NCI-H2107 treated with DMSO at 0.1 percent for 48 hours (cell line): Measurements from ENCODE around the gene CDC45.
"Not testable (repeated sequence)": the region's sequence is repeated elsewhere in the genome, so short reads cannot be mapped to it uniquely, and the experiment has no call there.

ENCODE experiments used
- DNase-seq: peaks from one replicate; lab custom pipeline; 2025; ENCODE audit not compliant: unreplicated experiment; lab: John Stamatoyannopoulos, UW

Gene CDC45

DNA sequence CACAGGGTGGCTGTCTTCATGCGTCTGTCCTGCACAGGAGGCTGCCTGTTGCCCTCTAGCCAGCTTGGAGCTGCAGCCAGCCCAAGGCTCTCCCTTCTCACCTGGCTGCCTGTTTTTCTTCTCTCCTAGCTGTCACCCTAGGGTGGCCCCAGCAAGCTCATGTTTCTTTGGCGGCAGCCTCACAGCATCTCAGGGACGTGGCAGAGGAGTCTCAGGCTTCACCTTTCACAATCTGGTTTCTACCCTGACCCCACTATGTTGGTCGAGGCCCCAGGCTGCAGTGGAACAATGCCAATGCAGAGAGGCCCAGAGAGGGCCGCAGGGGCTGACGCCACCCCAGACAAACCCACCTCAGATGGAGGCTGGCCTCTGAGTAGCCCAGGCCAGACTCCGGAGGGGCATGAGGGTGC lies 47.0 kb downstream of the CDC45 start:
- peak; percentile 34 for DNase-seq

DNA sequence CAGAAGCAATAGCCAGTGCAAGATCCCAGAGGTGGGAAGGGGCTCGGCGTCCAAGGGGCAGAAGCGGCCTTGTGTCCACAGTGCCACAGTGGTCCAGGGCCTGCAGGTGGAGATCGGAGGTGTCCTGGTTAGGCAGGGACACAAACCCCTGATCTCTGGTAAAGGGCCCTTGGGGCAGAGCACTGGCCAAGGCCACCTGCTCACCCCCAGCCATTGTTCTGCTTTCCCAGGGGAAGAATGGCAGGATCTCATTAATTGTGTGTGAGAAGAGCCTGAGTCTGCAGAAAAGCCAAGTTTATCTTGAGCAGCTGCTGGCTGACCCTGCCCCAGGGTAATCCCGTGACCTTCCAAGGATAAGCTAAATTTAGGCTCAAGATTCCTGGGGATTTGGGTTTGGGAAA lies 47.6 kb downstream of the CDC45 start:
- DNase-seq = no peak

DNA sequence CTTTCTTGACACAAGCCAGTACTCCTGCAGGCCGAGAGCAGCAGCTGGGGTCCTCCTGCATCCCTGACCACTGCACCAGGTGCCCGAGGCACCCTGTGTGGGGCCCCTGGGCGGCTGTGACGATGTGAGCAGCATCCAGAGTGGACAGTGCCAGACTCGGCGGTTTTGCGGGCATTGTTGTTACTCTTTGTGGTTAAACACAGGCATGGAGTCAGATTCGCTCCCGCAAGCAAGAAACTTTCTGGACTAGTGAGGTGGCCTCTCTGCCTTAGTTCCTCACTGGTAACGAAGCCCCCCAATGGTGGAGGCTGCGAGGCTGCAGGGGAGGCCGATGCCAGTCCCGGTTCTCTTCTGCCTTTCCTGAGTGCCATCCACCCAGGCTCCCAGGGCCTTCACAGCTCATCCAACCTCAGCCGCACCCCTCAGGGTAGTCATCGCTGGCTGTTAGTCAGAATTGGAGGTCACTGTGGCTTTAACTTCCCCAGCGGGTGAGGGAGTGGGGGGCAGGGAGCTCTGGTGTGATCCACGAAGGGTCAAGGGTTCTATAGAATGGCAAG lies 48.2 kb downstream of the CDC45 start:
- DNase-seq = no peak

DNA sequence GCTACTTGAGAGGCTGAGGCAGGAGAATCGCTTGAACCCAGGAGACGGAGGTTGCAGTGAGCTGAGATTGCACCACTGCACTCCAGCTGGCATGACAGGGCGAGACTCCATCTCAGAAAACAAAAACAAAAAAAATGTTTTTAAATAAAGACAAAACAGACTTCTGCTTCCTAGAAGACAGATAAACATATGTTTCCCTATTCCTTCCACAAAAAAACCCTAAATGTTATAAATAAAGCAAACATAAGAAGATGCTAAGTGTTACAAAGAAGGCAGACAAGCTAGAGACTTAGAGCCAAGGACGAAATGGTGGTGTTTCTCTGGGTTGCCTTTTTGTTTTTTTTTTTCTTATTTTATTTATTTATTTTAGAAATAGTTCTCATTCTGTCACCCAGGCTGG lies 50.1 kb downstream of the CDC45 start:
- no peak for DNase-seq

DNA sequence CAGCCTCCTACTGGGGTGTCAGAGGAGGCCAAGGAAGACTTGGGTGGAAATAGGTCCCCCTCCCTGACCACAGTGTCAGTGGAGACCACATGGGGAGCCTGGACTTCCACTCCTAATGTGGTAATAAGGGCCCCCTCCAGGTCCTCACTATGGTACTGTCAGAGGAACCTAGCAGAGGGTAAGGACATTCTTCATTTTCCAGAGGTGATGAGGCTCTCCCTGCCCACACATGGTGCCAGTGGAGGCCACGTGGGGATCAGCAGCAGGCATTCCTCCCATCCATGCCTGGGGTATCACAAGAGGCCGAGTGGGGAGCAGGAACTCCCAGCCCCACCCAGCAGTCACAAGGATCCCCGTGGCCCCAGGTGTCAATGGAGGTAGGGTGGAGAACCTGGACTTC lies 51.0 kb downstream of the CDC45 start:
- DNase-seq = no peak

DNA sequence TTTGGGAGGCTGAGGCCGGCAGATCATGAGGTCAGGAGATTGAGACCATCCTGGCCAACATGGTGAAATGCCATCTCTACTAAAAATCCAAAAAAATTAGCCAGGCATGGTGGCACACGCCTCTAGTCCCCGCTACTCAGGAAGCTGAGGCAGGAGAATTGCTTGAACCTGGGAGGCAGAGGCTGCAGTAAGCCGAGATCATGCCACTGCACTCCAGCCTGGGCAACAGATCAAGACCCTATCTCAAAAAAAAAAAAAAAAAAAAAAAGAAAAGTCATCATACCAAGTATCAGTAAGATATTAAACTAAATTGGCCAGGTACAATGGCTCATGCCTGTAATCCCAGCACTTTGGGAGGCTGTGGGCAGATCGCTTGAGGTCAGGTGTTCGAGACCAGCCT lies 51.6 kb downstream of the CDC45 start:
- not testable (repeated sequence) for DNase-seq

DNA sequence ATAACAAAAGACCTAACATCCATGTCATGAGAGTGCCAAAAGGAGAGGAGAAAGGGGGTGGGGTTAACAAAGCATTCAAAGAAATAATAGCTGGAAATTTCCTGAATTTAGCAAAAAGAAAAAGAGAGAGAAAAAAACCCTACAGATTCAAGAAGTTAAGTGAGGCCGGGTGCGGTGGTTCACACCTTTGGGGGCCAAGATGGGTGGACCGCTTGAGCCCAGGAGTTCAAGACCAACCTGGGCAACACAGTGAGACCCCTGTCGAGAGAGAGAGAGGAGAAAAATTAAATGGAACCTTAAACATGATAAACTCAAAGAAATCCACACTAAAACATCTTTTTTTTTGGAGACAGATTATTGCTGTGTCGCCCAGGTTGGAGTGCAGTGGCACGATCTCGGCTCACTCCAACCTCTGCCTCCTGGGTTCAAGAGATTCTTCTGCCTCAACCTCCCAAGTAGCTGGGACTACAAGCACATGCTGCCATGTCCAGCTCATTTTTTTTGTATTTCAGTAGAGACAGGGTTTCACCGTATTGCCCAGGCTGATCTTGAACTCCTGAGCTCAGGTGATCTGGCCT lies 53.4 kb downstream of the CDC45 start:
- DNase-seq = no peak

DNA sequence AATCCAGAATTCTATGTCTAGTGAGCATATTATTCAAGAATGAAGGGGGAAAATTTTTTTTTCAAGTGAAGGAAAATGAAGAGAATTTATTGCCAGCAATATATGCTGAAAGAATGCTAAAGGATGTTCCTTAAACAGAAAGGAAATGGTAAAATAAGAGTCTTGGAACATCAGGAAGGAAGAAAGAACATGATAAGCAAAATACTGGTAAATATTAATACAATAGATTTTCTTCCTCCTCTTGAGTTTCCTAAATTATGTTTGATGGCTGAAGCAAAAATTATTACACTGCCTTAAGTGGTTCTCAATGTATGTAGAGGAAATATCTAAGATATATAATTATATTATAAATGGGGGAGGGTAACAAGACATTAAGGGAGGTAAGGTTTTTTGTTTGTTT lies 54.1 kb downstream of the CDC45 start:
- DNase-seq = no peak

DNA sequence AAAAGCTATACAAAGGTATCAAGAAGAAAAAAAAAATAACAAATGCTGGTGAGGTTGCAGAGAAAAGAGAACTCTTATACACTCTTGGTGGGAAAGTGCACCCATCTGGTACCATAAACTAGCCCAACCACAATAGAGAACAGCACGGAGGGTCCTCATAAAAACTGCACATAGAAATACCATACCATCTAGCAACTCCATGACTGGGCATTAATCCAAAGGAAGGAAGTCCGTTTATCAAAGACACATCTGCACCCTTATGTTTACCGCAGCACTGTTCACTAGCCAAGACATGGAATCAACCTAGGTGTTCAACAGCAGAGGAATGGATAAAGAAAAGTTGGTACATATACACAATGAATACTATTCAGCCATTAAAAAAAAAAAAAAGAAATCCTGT lies 55.3 kb downstream of the CDC45 start:
- no peak for DNase-seq

DNA sequence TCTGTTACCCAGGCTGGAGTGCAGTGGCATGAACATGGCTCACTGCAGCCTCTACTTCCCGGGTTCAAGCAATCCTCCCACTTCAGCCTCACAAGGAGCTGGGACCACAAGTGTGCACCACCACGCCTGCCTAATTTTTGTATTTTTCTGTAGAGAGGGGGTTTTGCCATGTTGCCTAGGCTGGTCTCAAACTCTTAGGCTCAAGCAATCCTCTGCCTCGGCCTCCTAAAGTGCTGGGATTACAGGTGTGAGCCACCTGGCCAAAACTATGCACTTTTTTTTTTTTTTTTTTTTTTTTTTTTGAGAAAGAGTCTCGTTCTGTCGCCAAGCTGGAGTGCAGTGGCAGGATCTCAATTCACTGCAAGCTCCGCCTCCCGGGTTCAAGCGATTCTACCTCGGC lies 56.8 kb downstream of the CDC45 start:
- no peak for DNase-seq

DNA sequence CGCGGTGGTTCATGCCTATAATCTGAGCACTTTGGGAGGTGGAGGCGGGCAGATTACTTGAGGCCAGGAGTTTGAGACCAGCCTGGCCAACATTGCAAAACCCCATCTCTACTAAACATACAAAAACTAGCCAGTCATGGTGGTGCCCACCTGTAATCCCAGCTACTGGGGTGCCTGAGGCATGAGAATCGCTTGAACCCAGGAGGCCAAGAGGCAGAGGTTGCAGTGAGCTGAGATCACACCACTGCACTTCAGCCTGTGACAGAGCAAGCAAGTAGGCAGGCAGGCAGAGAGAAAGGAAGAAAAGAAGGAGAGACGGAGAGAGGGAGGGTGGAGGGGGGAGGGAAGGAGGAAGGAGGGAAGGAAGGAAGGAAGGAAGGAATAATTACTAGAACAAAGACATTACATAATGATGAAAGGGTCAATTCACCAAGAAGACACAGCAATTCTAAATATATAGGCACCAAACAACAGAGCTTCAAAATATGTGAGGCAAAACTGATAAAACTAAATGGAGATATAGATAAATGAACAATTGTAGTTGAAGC lies 58.3 kb downstream of the CDC45 start:
- no peak for DNase-seq

DNA sequence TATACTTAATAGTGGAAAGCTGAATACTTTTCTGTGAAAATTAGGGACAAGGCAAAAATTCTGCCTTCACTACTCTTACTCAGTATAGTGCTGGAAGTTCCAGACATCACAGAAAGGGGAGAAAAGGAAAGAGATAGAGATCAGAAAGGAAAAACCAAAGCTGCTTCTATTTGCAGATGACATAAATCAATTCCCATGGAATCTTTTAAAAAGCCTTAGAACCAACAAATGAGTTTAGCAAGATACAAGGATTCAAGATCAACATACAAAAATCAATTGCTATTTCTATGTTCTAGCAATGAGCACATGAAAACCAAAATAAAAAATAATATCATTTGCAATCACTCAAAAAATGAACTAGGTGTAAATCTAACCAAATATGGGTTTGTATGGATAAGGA lies 60.7 kb downstream of the CDC45 start:
- no peak for DNase-seq

DNA sequence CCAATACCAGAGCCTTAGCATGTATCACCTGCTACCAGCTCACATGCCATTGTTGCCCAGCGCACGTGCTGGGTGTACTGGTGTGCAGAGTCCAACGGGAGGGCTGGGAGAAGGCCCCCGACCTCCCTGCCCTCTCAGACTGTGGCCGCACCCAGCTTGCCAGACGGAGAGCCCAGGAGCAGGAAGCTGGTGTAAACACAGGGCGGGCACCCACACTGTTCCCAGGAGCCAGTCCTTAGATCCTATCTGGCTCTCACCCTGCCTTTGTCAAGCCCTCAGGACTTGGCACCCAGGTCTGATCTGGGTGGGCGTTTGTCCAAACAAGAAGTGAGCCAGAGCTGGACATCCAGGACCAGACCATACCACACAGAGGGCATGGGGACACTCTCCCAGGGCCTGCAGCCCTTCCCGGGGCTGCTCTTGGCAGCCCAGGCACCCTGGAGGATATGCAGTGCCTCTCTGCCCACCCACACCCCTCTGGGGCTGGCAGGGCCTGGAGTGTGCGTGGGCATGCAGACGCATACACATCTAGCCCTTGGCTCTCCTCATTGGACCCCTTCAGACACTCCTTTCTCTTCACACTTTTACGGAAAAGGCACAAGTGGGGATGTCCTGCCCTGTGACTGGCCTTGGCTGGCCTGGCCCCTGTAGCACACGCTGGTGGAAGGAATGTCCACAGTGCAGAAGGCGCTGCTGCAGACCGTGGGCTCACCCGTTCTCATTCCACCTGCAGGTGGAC lies 64.4 kb downstream of the CDC45 start:
- DNase-seq = no peak

DNA sequence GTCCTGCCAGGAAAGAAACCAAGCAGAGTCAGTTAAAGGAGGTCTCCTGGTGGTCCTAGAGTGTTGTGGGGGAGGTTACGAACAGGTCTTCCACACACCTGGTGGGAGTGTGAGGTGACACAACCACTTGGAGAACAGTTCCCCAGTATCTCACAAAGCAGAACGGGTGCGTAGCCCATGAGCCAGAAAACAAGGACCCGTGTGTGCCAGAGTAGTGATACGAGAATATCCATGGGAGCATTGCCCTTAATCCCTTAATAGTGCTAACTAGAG lies 66.2 kb downstream of the CDC45 start:
- DNase-seq = no peak

DNA sequence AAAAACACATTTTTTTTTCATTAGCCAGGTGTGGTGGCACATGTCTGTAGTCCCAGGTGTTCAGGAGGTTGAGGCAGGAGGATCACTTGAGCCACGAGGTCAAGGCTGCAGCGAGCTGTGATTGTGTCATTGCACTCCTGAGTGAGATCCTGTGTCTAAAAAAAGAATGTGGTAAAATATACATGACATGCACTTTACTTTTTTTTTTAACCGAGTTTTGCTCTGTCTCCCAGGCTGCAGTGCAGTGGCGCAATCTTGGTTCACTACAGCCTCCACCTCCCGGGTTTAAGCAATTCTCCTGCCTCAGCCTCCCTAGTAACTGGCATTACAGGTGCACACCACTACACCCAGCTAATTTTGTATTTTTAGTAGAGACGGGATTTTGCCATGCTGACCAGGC lies 67.0 kb downstream of the CDC45 start:
- DNase-seq = no peak

DNA sequence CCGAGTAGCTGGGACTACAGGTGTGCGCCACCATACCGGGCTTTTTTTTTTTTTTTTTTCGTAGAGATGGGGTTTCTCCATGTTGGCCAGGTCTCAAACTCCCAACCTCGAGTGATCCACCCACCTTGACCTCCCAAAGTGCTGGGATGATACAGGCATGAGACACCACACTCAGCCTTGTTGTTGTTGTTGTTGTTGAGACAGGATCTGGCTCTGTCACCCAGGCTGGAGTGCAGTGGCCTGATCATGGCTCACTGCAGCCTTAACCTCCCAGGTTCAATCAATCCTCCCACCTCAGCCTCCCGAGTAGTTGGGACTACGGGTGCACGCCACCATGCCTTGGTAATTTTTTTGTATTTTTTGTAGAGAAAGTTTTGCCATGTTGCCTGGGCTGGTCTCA lies 67.9 kb downstream of the CDC45 start:
- DNase-seq = no peak

DNA sequence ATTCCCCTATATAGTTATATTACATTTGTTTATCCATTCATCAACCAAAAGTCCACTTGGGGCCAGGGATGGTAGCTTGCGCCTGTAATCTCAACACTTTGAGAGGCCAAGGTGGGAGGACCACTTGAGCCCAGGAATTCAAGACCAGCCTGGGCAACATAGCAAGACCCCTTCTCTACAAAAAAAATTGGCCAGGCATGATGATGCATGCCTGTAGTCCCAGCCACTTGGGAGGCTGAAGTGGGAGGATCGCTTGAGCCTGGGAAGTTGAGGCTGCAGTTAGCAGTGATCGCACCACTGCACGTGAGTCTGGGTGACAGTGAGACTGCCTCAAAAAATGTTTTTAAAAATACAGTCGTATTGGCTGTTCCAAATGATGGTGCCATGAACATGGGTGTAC lies 68.7 kb downstream of the CDC45 start:
- DNase-seq = not testable (repeated sequence)

DNA sequence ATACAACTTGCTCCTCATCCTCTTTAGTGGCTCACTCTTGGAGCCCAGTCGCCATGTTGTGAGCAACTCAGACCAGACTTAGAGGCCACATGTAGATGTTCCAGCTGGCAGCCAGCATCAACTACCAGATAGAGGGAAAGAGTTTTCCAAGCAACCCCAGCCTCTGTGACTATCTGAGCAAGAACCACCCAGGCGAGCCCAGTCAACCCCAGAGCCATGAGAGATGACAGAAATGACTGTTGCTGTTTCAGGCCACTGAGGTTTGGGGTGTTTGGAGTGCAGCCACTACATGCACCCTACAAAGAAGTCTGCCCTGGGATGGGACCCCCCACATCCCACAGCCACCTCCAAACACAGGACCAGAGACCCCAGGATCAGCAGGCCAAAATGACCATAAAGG lies 69.2 kb downstream of the CDC45 start:
- DNase-seq = no peak

DNA sequence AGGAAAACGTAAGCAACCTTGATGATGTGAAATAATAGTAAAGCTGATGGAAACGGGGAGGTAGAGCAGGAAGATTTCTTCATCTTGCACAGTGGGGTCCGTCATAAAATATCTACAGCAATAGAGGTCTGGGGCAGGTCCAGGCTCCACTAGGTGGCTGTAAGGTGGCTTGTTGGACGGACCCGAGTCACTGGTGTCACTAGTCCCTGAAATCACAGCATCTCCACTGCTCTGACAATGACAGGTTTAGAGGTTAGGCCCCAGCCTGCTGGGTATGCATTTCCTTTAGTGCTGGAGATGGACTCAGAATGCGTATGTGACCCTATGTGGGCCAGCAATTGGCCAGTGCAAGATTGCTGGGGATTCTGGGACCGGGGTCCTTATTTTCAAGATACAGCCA lies 69.7 kb downstream of the CDC45 start:
- no peak for DNase-seq

DNA sequence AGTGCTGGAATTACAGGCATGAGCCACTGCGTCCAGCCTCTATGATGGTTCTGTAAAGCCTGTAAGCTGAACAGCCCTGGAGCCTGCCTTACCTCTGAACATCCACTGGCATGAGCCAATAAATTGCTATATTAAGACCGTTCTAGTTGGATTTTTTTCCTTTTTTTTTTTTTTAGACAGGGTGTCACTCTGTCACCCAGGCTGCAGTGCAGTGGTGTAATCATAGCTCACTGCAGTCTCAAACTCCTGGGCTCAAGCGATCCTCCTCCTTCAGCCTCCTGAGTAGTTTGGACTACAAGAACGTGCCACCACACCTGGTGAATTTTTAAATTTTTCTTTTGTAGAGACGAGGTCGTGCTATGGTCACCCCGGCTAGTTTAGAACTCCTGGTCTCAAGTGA lies 70.7 kb downstream of the CDC45 start:
- DNase-seq = no peak

DNA sequence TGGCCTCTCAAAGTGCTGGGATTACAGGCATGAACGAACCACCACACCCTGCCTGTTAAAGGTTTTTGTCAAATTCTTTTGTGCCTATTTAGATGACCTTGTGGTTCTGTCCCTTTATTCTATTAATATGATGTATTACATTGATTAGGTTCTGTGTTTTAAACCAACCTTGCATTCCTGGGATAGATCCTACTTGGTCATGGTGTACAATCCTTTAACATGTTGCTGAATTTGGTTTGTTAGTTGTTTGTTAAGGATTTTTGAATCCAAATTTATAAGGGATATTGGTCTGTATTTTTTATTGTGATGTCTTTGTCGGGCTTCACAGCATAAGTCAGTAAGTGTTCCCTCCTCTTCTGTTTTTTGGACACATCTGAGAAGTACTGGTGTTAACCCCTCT lies 73.5 kb downstream of the CDC45 start:
- no peak for DNase-seq

DNA sequence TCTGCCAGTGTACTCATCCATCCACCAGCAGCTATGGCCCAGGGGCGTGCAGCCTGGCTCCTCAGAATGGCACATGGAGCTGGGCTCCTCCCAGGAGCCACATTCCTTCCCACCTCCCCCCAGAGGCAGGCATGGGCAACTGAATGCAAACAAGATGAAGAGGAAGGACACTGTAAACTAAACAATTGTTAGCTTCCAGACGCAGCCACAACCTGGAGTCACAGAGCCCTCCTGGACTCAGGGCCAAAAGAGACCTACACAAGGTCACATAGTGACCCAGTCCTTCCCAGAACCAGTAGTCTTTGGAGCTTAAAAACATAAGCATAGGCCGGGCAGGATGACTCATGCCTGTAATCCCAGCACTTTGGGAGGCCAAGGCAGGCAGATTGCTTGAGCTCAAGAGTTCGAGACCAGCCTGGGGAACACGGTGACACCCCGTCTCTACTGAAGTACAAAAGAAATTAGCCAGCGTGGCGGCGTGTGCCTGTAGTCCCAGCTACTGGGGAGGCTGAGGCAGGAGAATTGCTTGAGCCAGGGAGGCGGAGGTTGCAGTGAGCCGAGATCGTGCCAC lies 75.2 kb downstream of the CDC45 start:
- DNase-seq = no peak
